Measurements from ENCODE around the gene SKAP1.
"Not testable (repeated sequence)": the region's sequence is repeated elsewhere in the genome, so short reads cannot be mapped to it uniquely, and the experiment has no call there.

Gene SKAP1

GRCh38 chr17:48426019-48426665 is 3.9 kb downstream of the SKAP1 start:
- no peak overlapping the region for H3K27ac ChIP-seq (ENCODE audit: low read depth, low read length)
- H3K9me2 ChIP-seq (replicated peaks; ENCODE audit: insufficient read depth, low read length), result no peaks in the 10 kb centered on the region
- H3K79me2 ChIP-seq (ENCODE audit: insufficient read depth, low read length), result no peaks in the 10 kb centered on the region
- H2AFZ ChIP-seq (ENCODE audit: low read depth, low read length, severe bottlenecking), result no peak overlapping the region
- H3K4me2 ChIP-seq (ENCODE audit: low read depth, low read length, poor library complexity, severe bottlenecking), result no peak overlapping the region
- no peaks in the 10 kb centered on the region for H3K36me3 ChIP-seq (ENCODE audit: low read length)
- no peaks in the 10 kb centered on the region for H4K20me1 ChIP-seq (ENCODE audit: low read depth, low read length)
- no peaks in the 10 kb centered on the region for H3K27me3 ChIP-seq (ENCODE audit: low read length)
- H3K9ac ChIP-seq (ENCODE audit: low read length), result no peak overlapping the region
- H3K4me3 ChIP-seq (ENCODE audit: insufficient read depth, low read length, poor library complexity, severe bottlenecking), result no peak overlapping the region
- no peak for TF ChIP-seq EZH2phosphoT487 (conservative IDR thresholded peaks at IDR 0.05; ENCODE audit: low read length)
- no peak for TF ChIP-seq CTCF (IDR thresholded peaks at IDR 0.05; ENCODE audit: insufficient read depth, low read length, poor library complexity, severe bottlenecking)
- H3K9me3 ChIP-seq (ENCODE audit: insufficient read depth, low read length), result no peaks in the 10 kb centered on the region
- H3F3A ChIP-seq (ENCODE audit: insufficient read depth), result no peaks in the 10 kb centered on the region

GRCh38 chr17:48422060-48422459 is 8.0 kb downstream of the SKAP1 start:
- not testable (repeated sequence) for H3K79me2 ChIP-seq (ENCODE audit: insufficient read depth, low read length); H3K36me3 ChIP-seq (ENCODE audit: low read length); H3K9me2 ChIP-seq (replicated peaks; ENCODE audit: insufficient read depth, low read length); H3K4me3 ChIP-seq (ENCODE audit: insufficient read depth, low read length, poor library complexity, severe bottlenecking); H3K4me2 ChIP-seq (ENCODE audit: low read depth, low read length, poor library complexity, severe bottlenecking); H3K9ac ChIP-seq (ENCODE audit: low read length); H2AFZ ChIP-seq (ENCODE audit: low read depth, low read length, severe bottlenecking); H3F3A ChIP-seq (ENCODE audit: insufficient read depth); H3K27ac ChIP-seq (ENCODE audit: low read depth, low read length); H4K20me1 ChIP-seq (ENCODE audit: low read depth, low read length); H3K9me3 ChIP-seq (ENCODE audit: insufficient read depth, low read length); H3K27me3 ChIP-seq (ENCODE audit: low read length)

- no peaks in the 10 kb centered on the region for H3K9me3 ChIP-seq (ENCODE audit: insufficient read depth, low read length)
- no peaks in the 10 kb centered on the region for H3K27me3 ChIP-seq (ENCODE audit: low read length)
- H3K9ac ChIP-seq (ENCODE audit: low read length), result no peak overlapping the region
- no peak overlapping the region for H3K27ac ChIP-seq (ENCODE audit: low read depth, low read length)
- TF ChIP-seq EZH2phosphoT487 (conservative IDR thresholded peaks at IDR 0.05; ENCODE audit: low read length) (no peak), CTCF (IDR thresholded peaks at IDR 0.05; ENCODE audit: insufficient read depth, low read length, poor library complexity, severe bottlenecking) (no peak)
- H3F3A ChIP-seq (ENCODE audit: insufficient read depth), result no peaks in the 10 kb centered on the region
- H4K20me1 ChIP-seq (ENCODE audit: low read depth, low read length), result no peaks in the 10 kb centered on the region
- no peaks in the 10 kb centered on the region for H3K36me3 ChIP-seq (ENCODE audit: low read length)
- no peaks in the 10 kb centered on the region for H3K9me2 ChIP-seq (replicated peaks; ENCODE audit: insufficient read depth, low read length)
- no peak overlapping the region for H3K4me2 ChIP-seq (ENCODE audit: low read depth, low read length, poor library complexity, severe bottlenecking)
- no peak overlapping the region for H3K4me3 ChIP-seq (ENCODE audit: insufficient read depth, low read length, poor library complexity, severe bottlenecking)
- no peak overlapping the region for H2AFZ ChIP-seq (ENCODE audit: low read depth, low read length, severe bottlenecking)
- no peaks in the 10 kb centered on the region for H3K79me2 ChIP-seq (ENCODE audit: insufficient read depth, low read length)
Observed at GRCh38 chr17:48420823-48421222, 9.2 kb downstream of the SKAP1 start.

- Histone ChIP-seq H3K9me2 (replicated peaks; ENCODE audit: insufficient read depth, low read length) (no peaks in the 10 kb centered on the region), H3K9ac (ENCODE audit: low read length) (no peak overlapping the region), H3K4me2 (ENCODE audit: low read depth, low read length, poor library complexity, severe bottlenecking) (no peak overlapping the region), H2AFZ (ENCODE audit: low read depth, low read length, severe bottlenecking) (no peak overlapping the region), H3K27ac (ENCODE audit: low read depth, low read length) (no peak overlapping the region), H3K27me3 (ENCODE audit: low read length) (no peaks in the 10 kb centered on the region; the same call in 1 of the 2 replicates), H3F3A (ENCODE audit: insufficient read depth) (no peaks in the 10 kb centered on the region), H3K4me3 (ENCODE audit: insufficient read depth, low read length, poor library complexity, severe bottlenecking) (no peak overlapping the region), H3K79me2 (ENCODE audit: insufficient read depth, low read length) (no peaks in the 10 kb centered on the region), H3K36me3 (ENCODE audit: low read length) (no peaks in the 10 kb centered on the region), H4K20me1 (ENCODE audit: low read depth, low read length) (no peaks in the 10 kb centered on the region), H3K9me3 (ENCODE audit: insufficient read depth, low read length) (no peaks in the 10 kb centered on the region)
- TF ChIP-seq CTCF (IDR thresholded peaks at IDR 0.05; ENCODE audit: insufficient read depth, low read length, poor library complexity, severe bottlenecking), result no peak
- no peak for TF ChIP-seq EZH2phosphoT487 (conservative IDR thresholded peaks at IDR 0.05; ENCODE audit: low read length)
Observed at GRCh38 chr17:48416971-48417370, 13.0 kb downstream of the SKAP1 start.

Data from SU-DHL-6 (cell line).